Keratinocyte (primary cell): ENCODE data around the gene NT5M. TPM values are rescaled to one million over a fixed set of nuclear protein-coding genes. Genes with fewer than 3 reads are reported as not detected.

Experiments
- DNase-seq: peaks from one replicate; pipeline ENCODE4 v3.0.0-alpha.2; 2011; ENCODE audit warnings: low read depth, missing footprints, low spot score
- FAIRE-seq: peaks from 2 replicates; lab custom pipeline; 2011; peaks lifted over from hg19 to GRCh38; lab: Jason Lieb, UNC
- H2AFZ ChIP-seq: 2 replicates; pipeline ENCODE4 v1.6.0; 2012; ENCODE audit warnings: low read length, control low read depth, inconsistent platforms; ENCODE audit not compliant: control insufficient read depth
- H3K27ac ChIP-seq: 2 replicates; pipeline ENCODE4 v1.5.1; 2011; ENCODE audit warnings: low read length; ENCODE audit not compliant: control insufficient read depth, insufficient read depth
- H3K27me3 ChIP-seq: 3 replicates; pipeline ENCODE4 v1.6.0; 2011; ENCODE audit warnings: low read length; ENCODE audit not compliant: control insufficient read depth, insufficient read depth; ENCODE audit errors: extremely low read depth
- H3K36me3 ChIP-seq, 2 experiments: 2 replicates in 1 of 2; 3 replicates in 1 of 2; pipeline ENCODE4 v1.5.1; 2011; ENCODE audit warnings: low read length in 2 of 2, mild to moderate bottlenecking in 1 of 2; ENCODE audit not compliant: control insufficient read depth in 2 of 2, insufficient read depth in 2 of 2; ENCODE audit errors: extremely low read depth in 1 of 2
- H3K4me1 ChIP-seq: 3 replicates; pipeline ENCODE4 v1.5.1; 2011; ENCODE audit warnings: low read length; ENCODE audit not compliant: control insufficient read depth, insufficient read depth; ENCODE audit errors: extremely low read depth
- H3K4me2 ChIP-seq: 3 replicates; pipeline ENCODE4 v1.6.0; 2011; ENCODE audit warnings: low read depth, low read length; ENCODE audit not compliant: control insufficient read depth, insufficient read depth; ENCODE audit errors: extremely low read depth
- H3K4me3 ChIP-seq, 3 experiments: fragments of 200-600 bp in 1 of 3; sonication (generic) in 1 of 3; 2 replicates in 2 of 3; 3 replicates in 1 of 3; pipeline ENCODE4 v1.5.1; 2011 to 2016; ENCODE audit warnings: low read length in 3 of 3, mild to moderate bottlenecking in 3 of 3, control low read depth in 2 of 3, inconsistent platforms in 1 of 3, low read depth in 1 of 3, mixed read lengths in 1 of 3, mixed run types in 1 of 3, moderate library complexity in 1 of 3; ENCODE audit not compliant: control insufficient read depth in 2 of 3, insufficient read depth in 2 of 3; ENCODE audit errors: extremely low read depth in 1 of 3
- H3K79me2 ChIP-seq: 2 replicates; pipeline ENCODE4 v1.6.0; 2012; ENCODE audit warnings: low read length; ENCODE audit not compliant: control insufficient read depth, insufficient read depth
- H3K9ac ChIP-seq: 3 replicates; pipeline ENCODE4 v1.6.0; 2011; ENCODE audit warnings: low read length; ENCODE audit not compliant: control insufficient read depth, insufficient read depth; ENCODE audit errors: extremely low read depth
- H3K9me1 ChIP-seq: 3 replicates; pipeline ENCODE4 v1.6.0; 2011; ENCODE audit warnings: low read length; ENCODE audit not compliant: control insufficient read depth, insufficient read depth; ENCODE audit errors: extremely low read depth
- H3K9me3 ChIP-seq: 2 replicates; pipeline ENCODE4 v1.5.1; 2012; ENCODE audit warnings: low read depth, low read length; ENCODE audit not compliant: control insufficient read depth
- H4K20me1 ChIP-seq: 3 replicates; pipeline ENCODE4 v1.6.0; 2011; ENCODE audit warnings: low read length; ENCODE audit not compliant: control insufficient read depth, insufficient read depth; ENCODE audit errors: extremely low read depth
- CTCF ChIP-seq, 3 experiments: IDR thresholded peaks in 1 of 3; conservative IDR thresholded peaks in 1 of 3; optimal IDR thresholded peaks in 1 of 3; 2 replicates in 2 of 3; 3 replicates in 1 of 3; pipeline versions ENCODE3 to v1.5.1; 2011; ENCODE audit warnings: low read length in 3 of 3, mild to moderate bottlenecking in 3 of 3, moderate library complexity in 2 of 3, control low read depth in 1 of 3, inconsistent platforms in 1 of 3; ENCODE audit not compliant: insufficient read depth in 2 of 3; ENCODE audit errors: extremely low read depth in 1 of 3
- EZH2 ChIP-seq: IDR thresholded peaks from one replicate; pipeline ENCODE4 v1.6.1; 2012; ENCODE audit warnings: inconsistent platforms, mild to moderate bottlenecking, low read length, moderate library complexity
- dilution Hi-C: fragments of 300-500 bp; cut with MboI; formaldehyde crosslinking; loops from one replicate; pipeline ENCODE4 v1.7.0; 2020; ENCODE audit warnings: low sequenced_read_pairs; ENCODE audit not compliant: extremely low pct_ligation_motif_present
- polyA plus RNA-seq, 5 experiments: library from polyadenylated mRNA; depleted of rRNA in 3 of 5; stranded (reverse) in 3 of 5; stranded (forward) in 1 of 5; unstranded in 1 of 5; fragments of >200 nt; gene quantifications; 1 replicate in 1 of 5; 2 replicates in 3 of 5; 3 replicates in 1 of 5; pipeline versions ENCODE4 v1.2.1 to v1.2.3, GENCODE V29; 2011 to 2012; ENCODE audit warnings: missing spikeins in 2 of 5, low read depth in 1 of 5, low replicate concordance in 1 of 5

NT5M gene
- polyA plus RNA-seq, 1 donor (not counting 4 experiments of a cell fraction or from before 2014, with no cell fraction given), result 0.16 TPM

- H3K4me2 ChIP-seq, result no peak overlapping the region
- no peak for FAIRE-seq
- no peak for DNase-seq
- H4K20me1 ChIP-seq, result no peaks in the 10 kb centered on the region
- no peak overlapping the region for H3K27ac ChIP-seq
- H3K9ac ChIP-seq, result no peak overlapping the region
- dilution Hi-C loops, result no loop called here
- peaks cover 15% of the 10 kb centered on the region for H3K4me1 ChIP-seq
- H3K9me1 ChIP-seq, result peaks cover 6% of the 10 kb centered on the region
- no peaks in the 10 kb centered on the region for H3K9me3 ChIP-seq
- H3K27me3 ChIP-seq, result peaks cover 26% of the 10 kb centered on the region
- no peaks in the 10 kb centered on the region for H3K36me3 ChIP-seq
- no peaks in the 10 kb centered on the region for H3K79me2 ChIP-seq
- no peak overlapping the region for H2AFZ ChIP-seq
- H3K4me3 ChIP-seq, result no peak overlapping the region
- TF ChIP-seq EZH2, result no peak
- TF ChIP-seq CTCF (optimal IDR thresholded peaks at IDR 0.05 in 1 of 3, IDR thresholded peaks at IDR 0.05 in 1 of 3, conservative IDR thresholded peaks at IDR 0.05 in 1 of 3; ENCODE audit: extremely low read depth in 1 of 3, insufficient read depth in 2 of 3, low read length in 3 of 3), result no peak
Observed at GRCh38 chr17:17385491-17385890, 82.3 kb downstream of the NT5M start.

GRCh38 chr17:17386094-17386800 is 83.1 kb downstream of the NT5M start:
- no peaks in the 10 kb centered on the region for H3K79me2 ChIP-seq
- TF ChIP-seq CTCF (optimal IDR thresholded peaks at IDR 0.05 in 1 of 3, IDR thresholded peaks at IDR 0.05 in 1 of 3, conservative IDR thresholded peaks at IDR 0.05 in 1 of 3; ENCODE audit: extremely low read depth in 1 of 3, insufficient read depth in 2 of 3, low read length in 3 of 3), result no peak
- no peak for TF ChIP-seq EZH2
- no peak overlapping the region for H3K4me2 ChIP-seq
- no peak overlapping the region for H3K9ac ChIP-seq
- no peak for FAIRE-seq
- H3K27ac ChIP-seq, result no peak overlapping the region
- no peaks in the 10 kb centered on the region for H3K36me3 ChIP-seq
- H3K9me1 ChIP-seq, result peaks cover 6% of the 10 kb centered on the region
- H4K20me1 ChIP-seq, result no peaks in the 10 kb centered on the region
- no peaks in the 10 kb centered on the region for H3K9me3 ChIP-seq
- no peak overlapping the region for H2AFZ ChIP-seq
- no peak overlapping the region for H3K4me3 ChIP-seq
- H3K4me1 ChIP-seq, result peaks cover 15% of the 10 kb centered on the region
- peaks cover 22% of the 10 kb centered on the region for H3K27me3 ChIP-seq
- no peak for DNase-seq
- dilution Hi-C loops, result no loop called here
